ENCODE measurements around the gene IRF9. TPM values are rescaled to one million over a fixed set of nuclear protein-coding genes. Genes with fewer than 3 reads are reported as not detected.

The IRF9 gene
- polyA plus RNA-seq, 12 donors, result 18.1 to 46.6 (median 25.9) TPM; not detected in 1

- peak; percentile 99 for DNase-seq
These were observed 13.9 kb upstream of the IRF9 start, which contains the start of gene RNF31 for GRCh38 chr14:24146978-24147760. RNF31 (plus strand) TSS chr14:24147498; CDS start chr14:24147699, 201 bp downstream.

GRCh38 chr14:24147761-24148428 lies 13.2 kb upstream of the IRF9 start:
- DNase-seq, result no peak

GRCh38 chr14:24149302-24149969 lies 11.6 kb upstream of the IRF9 start:
- no peak for DNase-seq

- DNase-seq, result no peak
These were observed 11.0 kb upstream of the IRF9 start for GRCh38 chr14:24150061-24150460.

- no peak for DNase-seq
These were observed 10.5 kb upstream of the IRF9 start for GRCh38 chr14:24150567-24150966.

- DNase-seq, result no peak
These were observed 10.1 kb upstream of the IRF9 start for GRCh38 chr14:24150993-24151392.

- no peak for DNase-seq
These were observed 9.5 kb upstream of the IRF9 start for GRCh38 chr14:24151404-24152080.

- DNase-seq, result no peak
These were observed 6.0 kb upstream of the IRF9 start for GRCh38 chr14:24155100-24155499.

GRCh38 chr14:24156840-24157239 lies 4.2 kb upstream of the IRF9 start:
- DNase-seq, result no peak

GRCh38 chr14:24157331-24157730 lies 3.7 kb upstream of the IRF9 start:
- DNase-seq, result no peak

- DNase-seq, result no peak
These were observed 1.1 kb upstream of the IRF9 start for GRCh38 chr14:24159777-24160498.

- no peak for DNase-seq
These were observed 591 bp upstream of the IRF9 start for GRCh38 chr14:24160499-24160849.

- no peak for DNase-seq
These were observed 1.0 kb downstream of the IRF9 start for GRCh38 chr14:24162093-24162492.

GRCh38 chr14:24164518-24164991 lies 3.5 kb downstream of the IRF9 start:
- DNase-seq, result no peak

GRCh38 chr14:24165785-24166184 lies 4.7 kb downstream of the IRF9 start:
- no peak for DNase-seq

GRCh38 chr14:24167469-24168114 lies 6.5 kb downstream of the IRF9 start:
- no peak for DNase-seq

GRCh38 chr14:24171422-24172260 lies 10.6 kb downstream of the IRF9 start, which contains the start of gene REC8:
REC8 (plus strand) TSS chr14:24172080; CDS start chr14:24172553, 473 bp downstream.
- DNase-seq, result peak; percentile 81

- DNase-seq, result no peak
These were observed 11.3 kb downstream of the IRF9 start for GRCh38 chr14:24172261-24172860.

- DNase-seq, result no peak
These were observed 11.8 kb downstream of the IRF9 start for GRCh38 chr14:24172871-24173281.
